GM12865 (cell line): Measurements from ENCODE around the gene THSD4.
A peak's percentile ranks its signal among the peaks of the same experiment; 100 is the strongest.

Experiments used
- DNase-seq: peaks from one replicate; pipeline ENCODE4 v3.0.0; 2010; ENCODE audit warnings: low read depth
- H3K4me3 ChIP-seq: 2 replicates; pipeline ENCODE4 v1.5.1; 2011; ENCODE audit warnings: mild to moderate bottlenecking, low read depth, low read length, control low read depth
- TF ChIP-seq, protein P1 (sequence below): IDR thresholded peaks from 2 replicates; pipeline ENCODE4 v1.5.1; 2011; ENCODE audit warnings: low read length, control low read depth, low read depth, inconsistent platforms; ENCODE audit not compliant: insufficient read depth; ENCODE audit errors: missing control alignments

Gene THSD4

DNA sequence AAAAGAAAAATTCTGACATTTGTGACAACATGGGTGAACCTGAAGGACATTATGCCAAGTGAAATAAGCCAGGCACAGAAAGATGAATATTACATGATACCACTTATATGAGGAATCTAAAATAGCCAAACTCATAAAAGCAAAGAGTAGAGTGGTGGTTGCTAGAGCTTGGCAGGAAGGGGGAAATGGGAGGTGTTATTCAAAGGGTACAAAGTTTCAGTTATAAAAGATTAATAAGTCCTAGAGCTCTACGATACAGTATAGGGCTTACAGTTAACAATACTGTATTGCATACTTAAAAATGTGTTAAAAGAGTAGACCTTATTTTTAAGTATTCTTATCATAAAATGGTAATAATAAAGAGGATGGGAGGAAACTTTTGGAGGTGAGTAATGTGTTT, 583.5 kb downstream of the THSD4 start:
- DNase-seq, result no peak
- TF ChIP-seq, protein P1, sequence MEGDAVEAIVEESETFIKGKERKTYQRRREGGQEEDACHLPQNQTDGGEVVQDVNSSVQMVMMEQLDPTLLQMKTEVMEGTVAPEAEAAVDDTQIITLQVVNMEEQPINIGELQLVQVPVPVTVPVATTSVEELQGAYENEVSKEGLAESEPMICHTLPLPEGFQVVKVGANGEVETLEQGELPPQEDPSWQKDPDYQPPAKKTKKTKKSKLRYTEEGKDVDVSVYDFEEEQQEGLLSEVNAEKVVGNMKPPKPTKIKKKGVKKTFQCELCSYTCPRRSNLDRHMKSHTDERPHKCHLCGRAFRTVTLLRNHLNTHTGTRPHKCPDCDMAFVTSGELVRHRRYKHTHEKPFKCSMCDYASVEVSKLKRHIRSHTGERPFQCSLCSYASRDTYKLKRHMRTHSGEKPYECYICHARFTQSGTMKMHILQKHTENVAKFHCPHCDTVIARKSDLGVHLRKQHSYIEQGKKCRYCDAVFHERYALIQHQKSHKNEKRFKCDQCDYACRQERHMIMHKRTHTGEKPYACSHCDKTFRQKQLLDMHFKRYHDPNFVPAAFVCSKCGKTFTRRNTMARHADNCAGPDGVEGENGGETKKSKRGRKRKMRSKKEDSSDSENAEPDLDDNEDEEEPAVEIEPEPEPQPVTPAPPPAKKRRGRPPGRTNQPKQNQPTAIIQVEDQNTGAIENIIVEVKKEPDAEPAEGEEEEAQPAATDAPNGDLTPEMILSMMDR, result no peak
- no peak overlapping the region for H3K4me3 ChIP-seq

DNA sequence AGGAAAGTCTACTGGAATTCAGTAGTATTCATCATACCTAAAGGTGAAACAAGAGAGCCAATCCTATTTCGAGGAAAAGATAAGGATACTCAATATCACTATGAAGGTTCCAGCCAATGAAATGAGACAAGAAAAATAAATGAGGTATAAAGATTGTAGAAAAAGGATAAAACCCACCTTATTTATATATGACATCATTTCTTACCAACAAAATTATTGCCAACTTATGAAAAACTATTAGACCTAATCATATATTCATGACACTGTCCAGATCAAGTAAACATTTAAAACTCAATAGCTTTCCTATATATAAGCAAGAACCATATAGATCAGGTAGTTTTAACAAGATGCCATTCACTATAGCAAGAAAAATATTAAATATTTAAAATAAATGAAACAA, 584.7 kb downstream of the THSD4 start:
- no peak for DNase-seq
- H3K4me3 ChIP-seq, result no peak overlapping the region
- TF ChIP-seq, protein P1, result no peak

DNA sequence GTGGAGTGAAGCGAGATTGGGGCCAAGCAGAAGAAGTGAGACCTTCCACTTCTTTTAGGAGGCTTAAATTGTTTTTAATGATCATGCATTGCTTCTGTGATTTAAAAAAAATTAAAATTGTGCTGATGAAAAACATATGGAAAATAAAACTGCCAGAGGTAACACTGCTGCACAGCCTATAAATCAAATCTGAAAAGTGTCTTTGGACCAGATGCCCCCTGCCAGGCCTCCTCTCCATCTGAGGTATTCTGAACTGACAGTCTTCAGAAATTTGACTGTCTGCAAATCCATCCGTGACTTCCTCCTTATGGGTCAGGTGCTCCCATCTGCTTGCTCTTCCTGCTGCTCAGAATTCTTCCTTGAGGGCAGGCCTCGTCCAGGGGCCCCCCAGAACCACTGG, 586.5 kb downstream of the THSD4 start:
- TF ChIP-seq, protein P1, result no peak
- no peak overlapping the region for H3K4me3 ChIP-seq
- DNase-seq, result no peak

DNA sequence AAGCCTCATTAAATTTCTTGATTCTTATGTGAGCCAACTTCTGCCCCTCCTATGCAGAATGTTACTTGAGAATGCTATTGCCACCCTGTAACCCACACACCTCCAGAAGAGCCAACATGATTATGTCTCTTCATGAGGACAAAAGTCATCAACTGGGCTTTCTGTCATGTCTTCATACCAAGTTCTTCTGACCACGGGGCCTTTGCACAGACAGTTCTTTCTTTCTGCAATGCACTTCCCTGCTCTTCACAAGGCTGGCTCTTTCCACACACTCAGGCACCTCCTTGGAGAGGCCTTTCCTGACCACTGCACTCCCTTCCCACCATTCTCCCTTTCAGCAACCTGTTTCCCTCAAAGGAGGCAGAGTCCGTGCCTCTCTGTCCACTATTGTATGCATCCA, 587.2 kb downstream of the THSD4 start:
- H3K4me3 ChIP-seq, result no peak overlapping the region
- TF ChIP-seq, protein P1, result no peak
- DNase-seq, result no peak

DNA sequence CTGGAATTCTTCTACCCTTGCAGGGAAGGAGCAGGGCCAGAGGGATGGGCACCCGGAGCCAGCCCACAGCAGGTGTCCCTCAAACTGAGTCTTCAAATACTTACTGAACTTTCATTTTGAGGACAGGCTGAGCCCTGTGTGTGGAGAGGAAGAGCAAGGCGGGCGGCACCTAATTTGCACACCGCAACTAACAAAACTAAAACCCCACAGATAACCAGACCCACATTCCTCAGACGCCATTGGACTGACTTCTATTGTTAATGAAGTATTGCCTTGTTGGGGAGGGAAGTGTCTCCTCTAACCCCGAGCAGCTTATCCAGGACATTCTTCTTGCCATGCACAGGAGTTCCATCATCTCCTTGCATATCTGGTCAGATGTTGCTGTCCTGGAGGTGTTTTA, 589.9 kb downstream of the THSD4 start:
- TF ChIP-seq, protein P1, result no peak
- DNase-seq, result peak; percentile 39
- H3K4me3 ChIP-seq, result no peak overlapping the region

DNA sequence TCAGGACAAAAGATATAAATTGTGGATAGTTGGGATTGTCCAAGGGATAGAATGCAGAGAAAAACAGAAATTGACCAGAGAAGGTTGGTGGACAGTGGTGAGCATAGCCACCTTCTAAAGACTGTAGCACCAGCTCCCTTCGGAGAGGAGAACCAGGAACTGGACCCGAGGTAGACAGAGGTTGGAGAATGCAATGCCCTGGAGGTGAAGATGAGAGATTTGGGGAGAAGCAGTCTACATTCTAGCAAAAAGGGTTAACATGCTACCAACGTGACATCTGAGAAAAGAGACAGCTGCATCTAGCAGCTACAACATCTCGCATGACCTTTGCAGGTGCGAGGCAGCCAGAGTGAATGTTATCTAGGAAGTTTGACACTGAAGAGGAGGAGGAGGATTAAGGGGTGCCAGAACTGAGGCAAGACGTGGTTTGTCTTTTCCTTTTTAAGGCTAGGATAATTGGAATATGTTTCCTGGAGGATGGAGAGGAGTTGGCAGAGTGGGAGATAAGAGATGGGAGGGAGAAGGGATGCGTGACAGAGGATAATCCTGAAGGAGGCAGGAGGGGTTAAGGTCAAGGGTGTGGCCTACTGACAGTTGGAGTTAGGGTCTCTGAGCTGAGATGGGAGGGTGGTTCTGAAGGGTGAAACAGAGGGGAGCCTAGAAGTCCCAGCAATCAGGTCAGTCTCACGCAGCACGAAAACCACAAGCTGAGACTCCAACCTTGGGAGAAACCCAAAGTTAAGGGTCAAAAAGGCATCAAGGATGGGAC, 591.4 kb downstream of the THSD4 start:
- TF ChIP-seq, protein P1, result no peak
- H3K4me3 ChIP-seq, result no peak overlapping the region
- no peak for DNase-seq

DNA sequence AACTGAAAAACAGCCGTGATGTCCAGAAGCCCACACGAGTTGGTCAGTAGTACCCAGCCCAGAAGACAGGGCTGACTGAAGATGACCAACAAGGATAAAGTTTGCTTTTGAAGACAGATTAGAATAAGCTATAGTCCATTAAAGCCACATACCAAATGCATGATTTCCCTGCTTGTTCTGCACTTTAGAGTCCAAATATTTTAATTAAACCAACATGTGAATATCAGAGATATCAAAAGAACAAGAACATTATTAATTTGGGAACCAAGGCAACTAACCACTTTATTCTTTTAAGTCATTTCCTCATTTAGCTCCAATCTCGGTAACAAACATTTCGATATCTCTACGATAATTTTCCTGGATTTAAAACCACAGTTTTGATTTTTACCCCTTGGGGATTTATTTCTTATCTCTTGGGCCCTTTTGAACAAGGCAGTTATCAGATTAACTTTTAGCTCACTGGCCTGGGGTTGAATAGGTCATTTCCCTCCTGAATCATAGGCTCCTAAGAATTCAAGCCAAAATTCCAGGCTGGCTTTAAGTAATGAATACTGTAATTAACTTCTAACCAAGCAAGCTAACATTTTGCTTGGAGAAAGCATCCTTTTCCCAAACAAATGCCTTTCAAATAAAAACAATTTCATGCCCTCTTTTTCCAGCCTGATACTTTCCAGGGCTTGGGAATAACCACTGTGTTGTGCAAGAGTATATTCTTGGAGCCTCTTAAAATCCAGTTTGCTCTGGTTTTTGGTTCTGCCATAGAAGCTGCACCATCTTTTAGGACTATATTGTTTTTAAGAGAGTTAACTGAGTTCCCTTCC, 592.2 kb downstream of the THSD4 start:
- no peak for DNase-seq
- TF ChIP-seq, protein P1, result no peak
- no peak overlapping the region for H3K4me3 ChIP-seq
